ENCODE data around the gene MCC.

MCC gene

GRCh38 chr5:112996830-112997374 lies 491.4 kb downstream of the MCC start:
- Histone ChIP-seq H4K12ac (ENCODE audit: low read depth, low read length) (no peak overlapping the region), H2AFZ (ENCODE audit: insufficient read depth, low read length, poor library complexity) (no peak overlapping the region), H3K27me3 (ENCODE audit: insufficient read depth, low read length) (no peaks in the 10 kb centered on the region), H4K8ac (ENCODE audit: low read depth, low read length) (no peak overlapping the region), H3K4me2 (ENCODE audit: low read length) (no peak overlapping the region), H3K4ac (ENCODE audit: low read depth, low read length) (no peak overlapping the region), H2BK12ac (ENCODE audit: low read length) (no peak overlapping the region), H2AK5ac (ENCODE audit: low read length) (no peak overlapping the region), H3K14ac (ENCODE audit: low read length) (no peak overlapping the region), H4K91ac (ENCODE audit: low read depth, low read length) (no peak overlapping the region), H3K4me1 (ENCODE audit: control insufficient read depth in 1 of 2, insufficient read depth in 2 of 2, low read length in 2 of 2) (no peaks in the 10 kb centered on the region), H3K27ac (ENCODE audit: low read depth, low read length) (no peak overlapping the region), H3K79me1 (ENCODE audit: low read length) (no peaks in the 10 kb centered on the region), H2BK120ac (ENCODE audit: insufficient read depth, low read length, poor library complexity) (no peak overlapping the region), H3K18ac (ENCODE audit: low read length) (no peak overlapping the region), H2BK5ac (ENCODE audit: low read depth, low read length, poor library complexity) (no peak overlapping the region), H3K4me3 (ENCODE audit: low read depth, low read length) (no peak overlapping the region), H3K9me3 (ENCODE audit: insufficient read depth, low read depth, low read length) (no peaks in the 10 kb centered on the region), H3K9ac (ENCODE audit: low read length) (no peak overlapping the region), H3K79me2 (ENCODE audit: control insufficient read depth, insufficient read depth, low read length, poor library complexity) (no peaks in the 10 kb centered on the region), H3K23ac (ENCODE audit: low read length) (no peak overlapping the region), H3K36me3 (ENCODE audit: control insufficient read depth in 1 of 2, insufficient read depth in 2 of 2, low read length in 2 of 2) (peaks cover 12 to 14% of the 10 kb centered on the region in 2 experiments)
- no peak for DNase-seq
- WGBS (ENCODE audit: extremely low coverage, insufficient coverage, insufficient read length) = no CpG with 5 or more reads among the region's 4 CpGs

- Histone ChIP-seq H2AFZ (ENCODE audit: insufficient read depth, low read length, poor library complexity) (no peak overlapping the region), H3K4me2 (ENCODE audit: low read length) (no peak overlapping the region), H2BK12ac (ENCODE audit: low read length) (no peak overlapping the region), H3K4me3 (ENCODE audit: low read depth, low read length) (no peak overlapping the region), H4K12ac (ENCODE audit: low read depth, low read length) (no peak overlapping the region), H3K9ac (ENCODE audit: low read length) (no peak overlapping the region), H2AK5ac (ENCODE audit: low read length) (no peak overlapping the region), H4K8ac (ENCODE audit: low read depth, low read length) (no peak overlapping the region), H3K27ac (ENCODE audit: low read depth, low read length) (no peak overlapping the region), H3K23ac (ENCODE audit: low read length) (no peak overlapping the region), H3K79me2 (ENCODE audit: control insufficient read depth, insufficient read depth, low read length, poor library complexity) (no peaks in the 10 kb centered on the region), H3K4ac (ENCODE audit: low read depth, low read length) (no peak overlapping the region), H3K9me3 (ENCODE audit: insufficient read depth, low read depth, low read length) (no peaks in the 10 kb centered on the region), H4K91ac (ENCODE audit: low read depth, low read length) (no peak overlapping the region), H3K79me1 (ENCODE audit: low read length) (no peaks in the 10 kb centered on the region), H3K18ac (ENCODE audit: low read length) (no peak overlapping the region), H3K14ac (ENCODE audit: low read length) (no peak overlapping the region), H3K36me3 (ENCODE audit: control insufficient read depth in 1 of 2, insufficient read depth in 2 of 2, low read length in 2 of 2) (peaks cover 10 to 15% of the 10 kb centered on the region in 2 experiments), H3K27me3 (ENCODE audit: insufficient read depth, low read length) (no peaks in the 10 kb centered on the region), H3K4me1 (ENCODE audit: control insufficient read depth in 1 of 2, insufficient read depth in 2 of 2, low read length in 2 of 2) (no peaks in the 10 kb centered on the region), H2BK5ac (ENCODE audit: low read depth, low read length, poor library complexity) (no peak overlapping the region), H2BK120ac (ENCODE audit: insufficient read depth, low read length, poor library complexity) (no peak overlapping the region)
- peak; percentile 45 to 93 for DNase-seq
- WGBS (ENCODE audit: extremely low coverage, insufficient coverage, insufficient read length) = 100% methylated on average over 1 of the region's 7 CpGs
Measured at GRCh38 chr5:112995764-112996618, 492.3 kb downstream of the MCC start.

- Histone ChIP-seq H3K18ac (ENCODE audit: low read length) (no peak overlapping the region), H3K4me2 (ENCODE audit: low read length) (no peak overlapping the region), H3K9me3 (ENCODE audit: insufficient read depth, low read depth, low read length) (no peaks in the 10 kb centered on the region), H3K4ac (ENCODE audit: low read depth, low read length) (peak overlapping the region; percentile 86), H3K27me3 (ENCODE audit: insufficient read depth, low read length) (no peaks in the 10 kb centered on the region), H2BK12ac (ENCODE audit: low read length) (no peak overlapping the region), H3K27ac (ENCODE audit: low read depth, low read length) (no peak overlapping the region), H3K79me1 (ENCODE audit: low read length) (no peaks in the 10 kb centered on the region), H2BK120ac (ENCODE audit: insufficient read depth, low read length, poor library complexity) (no peak overlapping the region), H3K4me1 (ENCODE audit: control insufficient read depth in 1 of 2, insufficient read depth in 2 of 2, low read length in 2 of 2) (no peaks in the 10 kb centered on the region), H4K91ac (ENCODE audit: low read depth, low read length) (no peak overlapping the region), H3K23ac (ENCODE audit: low read length) (no peak overlapping the region), H2AFZ (ENCODE audit: insufficient read depth, low read length, poor library complexity) (no peak overlapping the region), H3K36me3 (ENCODE audit: control insufficient read depth in 1 of 2, insufficient read depth in 2 of 2, low read length in 2 of 2) (peaks cover 5 to 7% of the 10 kb centered on the region in 2 experiments), H3K79me2 (ENCODE audit: control insufficient read depth, insufficient read depth, low read length, poor library complexity) (peaks cover 4% of the 10 kb centered on the region), H3K4me3 (ENCODE audit: low read depth, low read length) (no peak overlapping the region), H3K9ac (ENCODE audit: low read length) (no peak overlapping the region), H2AK5ac (ENCODE audit: low read length) (no peak overlapping the region), H4K8ac (ENCODE audit: low read depth, low read length) (no peak overlapping the region), H2BK5ac (ENCODE audit: low read depth, low read length, poor library complexity) (no peak overlapping the region), H4K12ac (ENCODE audit: low read depth, low read length) (no peak overlapping the region), H3K14ac (ENCODE audit: low read length) (no peak overlapping the region)
- no peak for DNase-seq
- no CpG with 5 or more reads among the region's 4 CpGs for WGBS (ENCODE audit: extremely low coverage, insufficient coverage, insufficient read length)
Measured at GRCh38 chr5:112986224-112986623, 502.0 kb downstream of the MCC start.

- H3K79me2 ChIP-seq (ENCODE audit: control insufficient read depth, insufficient read depth, low read length, poor library complexity) = peaks cover 6% of the 10 kb centered on the region
- 100% methylated on average over 1 of the region's 2 CpGs for WGBS (ENCODE audit: extremely low coverage, insufficient coverage, insufficient read length)
- H3K4me2 ChIP-seq (ENCODE audit: low read length) = no peak overlapping the region
Measured at GRCh38 chr5:112983363-112983762, 504.9 kb downstream of the MCC start.

More at GRCh38 chr5:112983363-112983762, 504.9 kb downstream of the MCC start:
- H2AFZ ChIP-seq (ENCODE audit: insufficient read depth, low read length, poor library complexity) = no peak overlapping the region
- no peak overlapping the region for H3K14ac ChIP-seq (ENCODE audit: low read length)
- peak in 1 of 2 donors; percentile 11 for DNase-seq
- H3K23ac ChIP-seq (ENCODE audit: low read length) = no peak overlapping the region
- no peak overlapping the region for H4K8ac ChIP-seq (ENCODE audit: low read depth, low read length)
- H3K18ac ChIP-seq (ENCODE audit: low read length) = no peak overlapping the region
- H2BK120ac ChIP-seq (ENCODE audit: insufficient read depth, low read length, poor library complexity) = no peak overlapping the region
- H2AK5ac ChIP-seq (ENCODE audit: low read length) = no peak overlapping the region
- H4K91ac ChIP-seq (ENCODE audit: low read depth, low read length) = no peak overlapping the region
- H3K27me3 ChIP-seq (ENCODE audit: insufficient read depth, low read length) = no peaks in the 10 kb centered on the region
- no peak overlapping the region for H2BK5ac ChIP-seq (ENCODE audit: low read depth, low read length, poor library complexity)
- H3K79me1 ChIP-seq (ENCODE audit: low read length) = no peaks in the 10 kb centered on the region
- no peak overlapping the region for H3K4me3 ChIP-seq (ENCODE audit: low read depth, low read length)
- no peaks in the 10 kb centered on the region for H3K4me1 ChIP-seq (ENCODE audit: control insufficient read depth in 1 of 2, insufficient read depth in 2 of 2, low read length in 2 of 2)
- no peak overlapping the region for H3K9ac ChIP-seq (ENCODE audit: low read length)
- no peak overlapping the region for H2BK12ac ChIP-seq (ENCODE audit: low read length)
- no peaks in the 10 kb centered on the region for H3K9me3 ChIP-seq (ENCODE audit: insufficient read depth, low read depth, low read length)
- no peak overlapping the region for H4K12ac ChIP-seq (ENCODE audit: low read depth, low read length)
- H3K27ac ChIP-seq (ENCODE audit: low read depth, low read length) = no peak overlapping the region
- H3K4ac ChIP-seq (ENCODE audit: low read depth, low read length) = peak overlapping the region; percentile 55
- H3K36me3 ChIP-seq (ENCODE audit: control insufficient read depth in 1 of 2, insufficient read depth in 2 of 2, low read length in 2 of 2) = peaks cover 5 to 9% of the 10 kb centered on the region in 2 experiments
